ENCODE results near the gene TTL.

GRCh38 chr2:112534826-112535225 lies 52.9 kb downstream of the TTL start:
- TF ChIP-seq FOXA1 (IDR thresholded peaks at IDR 0.05): no peak
- no peak for TF ChIP-seq TAF1 (conservative IDR thresholded peaks at IDR 0.05)
- no peak for TF ChIP-seq MAX (IDR thresholded peaks at IDR 0.05)
- no peak for TF ChIP-seq REST (IDR thresholded peaks at IDR 0.05)
- no peak for TF ChIP-seq CTCF (IDR thresholded peaks at IDR 0.05; ENCODE audit: low read depth, low read length, missing input control)
